Right lobe of liver (tissue), 4 donors: ENCODE data around the gene GPM6B.

Experiments used
- POLR2A ChIP-seq: fragments of 450-650 bp; IDR thresholded peaks from one replicate; pipeline ENCODE4 v1.6.1; 2017; ENCODE audit warnings: antibody characterized with exemption, mild to moderate bottlenecking
- TF ChIP-seq, protein P1 (sequence below), 4 donors: fragments of 200-600 bp in 3 of 4; fragments of 450-650 bp in 1 of 4; IDR thresholded peaks; one replicate each; pipeline versions ENCODE4 v1.5.1 to v1.8.0; 2016 to 2022; ENCODE audit warnings: antibody characterized with exemption in 4 of 4, mild to moderate bottlenecking in 2 of 4
- donor health status: DM: no; HTN: no; CAD: no.
- donor health status: DM: no; HTN: no; CAD: no.
- donor health status: DM: no; HTN: yes; CAD: no.

DNA sequence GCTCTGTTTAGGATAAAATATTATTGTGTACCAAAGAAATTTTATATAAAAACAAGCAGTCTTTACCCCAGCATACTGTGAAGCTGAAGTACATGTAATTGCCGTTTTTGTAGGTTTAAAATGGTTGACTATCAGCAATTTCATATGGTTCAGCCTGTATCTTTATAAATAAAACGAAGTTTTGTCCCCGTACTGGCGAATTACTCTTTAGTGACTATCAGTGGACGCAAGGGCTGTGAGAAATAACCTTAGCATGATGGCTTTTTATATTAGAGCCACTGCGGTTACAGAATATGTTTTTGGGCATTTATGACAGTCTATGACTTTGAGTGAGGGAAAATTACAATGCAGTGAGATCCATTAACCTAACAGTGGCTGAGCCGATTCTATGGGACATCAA is 1.2 kb downstream of the GPM6B start:
- TF ChIP-seq, protein P1, sequence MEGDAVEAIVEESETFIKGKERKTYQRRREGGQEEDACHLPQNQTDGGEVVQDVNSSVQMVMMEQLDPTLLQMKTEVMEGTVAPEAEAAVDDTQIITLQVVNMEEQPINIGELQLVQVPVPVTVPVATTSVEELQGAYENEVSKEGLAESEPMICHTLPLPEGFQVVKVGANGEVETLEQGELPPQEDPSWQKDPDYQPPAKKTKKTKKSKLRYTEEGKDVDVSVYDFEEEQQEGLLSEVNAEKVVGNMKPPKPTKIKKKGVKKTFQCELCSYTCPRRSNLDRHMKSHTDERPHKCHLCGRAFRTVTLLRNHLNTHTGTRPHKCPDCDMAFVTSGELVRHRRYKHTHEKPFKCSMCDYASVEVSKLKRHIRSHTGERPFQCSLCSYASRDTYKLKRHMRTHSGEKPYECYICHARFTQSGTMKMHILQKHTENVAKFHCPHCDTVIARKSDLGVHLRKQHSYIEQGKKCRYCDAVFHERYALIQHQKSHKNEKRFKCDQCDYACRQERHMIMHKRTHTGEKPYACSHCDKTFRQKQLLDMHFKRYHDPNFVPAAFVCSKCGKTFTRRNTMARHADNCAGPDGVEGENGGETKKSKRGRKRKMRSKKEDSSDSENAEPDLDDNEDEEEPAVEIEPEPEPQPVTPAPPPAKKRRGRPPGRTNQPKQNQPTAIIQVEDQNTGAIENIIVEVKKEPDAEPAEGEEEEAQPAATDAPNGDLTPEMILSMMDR (IDR thresholded peaks at IDR 0.05) = no peak
- TF ChIP-seq POLR2A = no peak
